Stimulated activated CD8-positive, alpha-beta memory T cell treated with anti-CD3 and anti-CD28 coated beads, Interleukin-12 subunit alpha, Interleukin-12 subunit beta, amount 100 ng/mL, for 1 hour (primary cell): ENCODE data around the gene PPP1CB.
A peak's percentile ranks its signal among the peaks of the same experiment; 100 is the strongest.

Source experiments
- DNase-seq: peaks from one replicate; pipeline ENCODE4 v3.0.0-alpha.2; 2020; ENCODE audit warnings: low read depth

Gene PPP1CB

GRCh38 chr2:28745225-28745624 is 6.4 kb upstream of the PPP1CB start:
- DNase-seq, result no peak

GRCh38 chr2:28745876-28746275 is 5.8 kb upstream of the PPP1CB start:
- no peak for DNase-seq

DNA sequence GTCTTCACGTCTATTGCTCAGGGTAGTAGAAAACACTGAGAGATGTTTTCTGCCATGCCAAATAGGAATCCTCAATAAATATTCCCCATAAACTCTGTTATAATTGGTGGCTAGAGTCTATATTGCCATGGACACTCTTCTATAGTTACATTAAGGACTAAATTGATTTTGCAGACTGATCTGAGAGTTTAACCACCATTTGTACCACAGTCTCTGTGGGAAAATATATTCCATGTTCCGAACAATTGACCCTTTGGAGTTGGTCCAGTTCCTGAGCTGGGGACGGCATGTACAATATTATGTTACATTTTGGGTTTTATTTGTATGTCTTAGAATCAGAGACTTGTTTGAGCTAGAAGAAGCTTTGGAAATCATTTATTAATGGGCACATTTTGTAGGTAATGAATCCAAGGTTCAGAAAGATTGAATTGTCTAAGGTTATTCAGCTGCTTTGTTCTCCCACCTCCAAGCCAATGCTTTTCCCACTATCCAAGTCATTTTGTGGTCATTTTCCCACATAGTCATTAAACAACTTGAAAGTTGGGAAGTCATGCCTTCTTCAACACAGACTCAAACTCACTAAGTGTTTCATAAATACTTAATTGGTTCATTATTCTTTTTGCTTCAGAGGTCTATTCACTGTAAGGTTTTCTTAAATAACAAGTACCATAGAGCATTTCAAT is 5.1 kb upstream of the PPP1CB start:
- DNase-seq, result no peak

DNA sequence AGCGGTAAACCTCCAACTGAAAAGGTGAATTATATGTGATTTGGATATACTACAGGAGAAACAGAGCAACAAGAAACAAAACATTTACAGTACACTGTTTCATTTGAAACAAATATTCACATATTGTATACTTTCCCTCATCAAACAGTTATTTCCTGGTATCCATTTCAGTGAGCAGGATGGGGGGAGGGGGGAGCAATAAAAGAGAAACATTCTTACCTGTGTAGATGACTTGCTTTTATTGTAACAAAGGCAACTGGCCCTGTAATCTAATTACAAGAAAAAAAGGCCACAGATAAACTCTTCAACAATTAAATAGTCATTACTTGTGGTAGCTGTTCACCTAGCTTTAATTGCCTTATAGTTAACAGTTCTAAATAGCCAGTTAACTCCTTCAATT is 3.9 kb upstream of the PPP1CB start:
- no peak for DNase-seq

DNA sequence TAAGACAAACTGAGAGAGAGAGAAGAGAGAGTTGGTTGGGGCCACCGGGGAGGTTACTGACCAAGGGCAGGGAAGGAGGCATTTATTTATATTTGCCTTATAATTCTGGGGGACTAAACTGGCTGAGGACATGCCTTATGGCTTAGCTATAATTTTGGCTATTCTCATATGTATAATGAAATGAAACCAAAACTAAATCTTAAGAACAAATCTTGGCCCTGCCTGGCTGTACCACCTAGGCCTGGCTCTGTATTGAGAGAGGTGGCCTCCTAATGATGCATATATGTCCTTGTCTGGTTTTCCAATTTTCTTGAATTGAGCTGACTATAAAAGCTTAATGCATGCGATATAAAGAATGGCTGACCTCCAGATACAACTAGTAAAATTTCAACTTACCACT is 3.5 kb upstream of the PPP1CB start:
- no peak for DNase-seq

- DNase-seq, result no peak
Measured at GRCh38 chr2:28748941-28749340, 2.7 kb upstream of the PPP1CB start.

GRCh38 chr2:28749526-28749925 is 2.1 kb upstream of the PPP1CB start:
- no peak for DNase-seq

- DNase-seq, result peak; percentile 15
Measured at GRCh38 chr2:28750316-28751251, 1.0 kb upstream of the PPP1CB start.

GRCh38 chr2:28751956-28752630 is 463 bp downstream of the PPP1CB start:
- DNase-seq, result no peak

GRCh38 chr2:28752631-28753376 is 1.2 kb downstream of the PPP1CB start:
- no peak for DNase-seq

- no peak for DNase-seq
Measured at GRCh38 chr2:28754321-28754720, 2.7 kb downstream of the PPP1CB start.

DNA sequence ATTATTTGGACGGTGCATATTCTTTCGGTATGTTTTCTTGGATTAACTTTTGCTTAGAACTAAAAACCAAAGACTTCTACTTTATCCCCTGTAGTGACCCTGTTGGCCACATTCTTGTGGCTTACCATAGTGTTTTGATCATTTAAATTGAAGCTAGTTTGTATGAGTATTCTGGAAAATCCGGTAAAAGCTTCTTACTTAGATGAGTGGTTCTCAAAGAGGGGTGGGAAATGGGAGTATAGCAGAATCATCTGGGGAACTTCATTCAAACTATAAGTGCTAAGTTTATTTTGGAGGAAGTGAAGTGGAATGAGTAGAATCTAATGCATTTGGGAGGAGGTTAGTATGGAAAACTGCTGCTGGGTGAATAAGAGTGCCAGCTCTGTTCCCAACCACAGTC is 3.8 kb downstream of the PPP1CB start:
- DNase-seq, result no peak

DNA sequence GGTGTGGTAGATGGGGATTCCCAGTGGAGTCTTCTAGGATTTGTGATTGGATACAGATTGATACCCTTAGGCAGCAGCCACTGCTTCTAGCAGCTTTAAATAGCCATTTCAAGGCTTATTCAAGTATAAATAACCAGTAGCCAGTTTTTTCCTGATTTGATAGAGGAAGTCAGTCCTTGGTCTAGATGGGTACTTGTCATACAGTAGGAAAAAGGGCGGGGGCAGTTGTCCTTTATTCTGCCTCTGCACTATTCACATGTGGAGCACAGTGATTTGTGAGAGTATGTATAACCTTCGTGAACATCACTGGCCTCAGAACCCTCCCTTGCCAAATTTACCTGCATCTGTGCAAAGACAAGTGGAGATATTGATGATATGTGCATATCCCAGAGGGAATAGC is 6.8 kb downstream of the PPP1CB start:
- DNase-seq, result no peak

GRCh38 chr2:28761420-28761819 is 9.8 kb downstream of the PPP1CB start:
- no peak for DNase-seq

- DNase-seq, result no peak
Measured at GRCh38 chr2:28764909-28765711, 13.5 kb downstream of the PPP1CB start.

- no peak for DNase-seq
Measured at GRCh38 chr2:28766070-28766469, 14.4 kb downstream of the PPP1CB start.

DNA sequence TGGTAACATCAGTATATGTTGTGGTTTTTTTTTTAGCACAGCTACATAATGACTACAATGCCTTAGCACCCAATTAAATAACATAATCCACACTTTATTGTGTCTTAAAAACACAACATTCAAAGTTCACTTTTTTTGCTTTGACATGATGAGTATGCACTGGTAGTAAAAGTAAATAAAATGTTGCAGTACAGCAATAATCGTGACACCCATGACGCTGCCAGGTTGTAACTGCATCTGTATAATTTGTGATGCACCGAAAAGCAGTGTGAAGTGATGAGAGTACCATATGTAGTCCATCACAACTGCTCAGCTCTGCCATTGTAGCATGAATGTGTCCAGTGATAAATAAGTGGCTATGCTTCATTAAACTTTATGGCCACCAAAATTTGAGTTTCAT is 15.7 kb downstream of the PPP1CB start:
- no peak for DNase-seq

DNA sequence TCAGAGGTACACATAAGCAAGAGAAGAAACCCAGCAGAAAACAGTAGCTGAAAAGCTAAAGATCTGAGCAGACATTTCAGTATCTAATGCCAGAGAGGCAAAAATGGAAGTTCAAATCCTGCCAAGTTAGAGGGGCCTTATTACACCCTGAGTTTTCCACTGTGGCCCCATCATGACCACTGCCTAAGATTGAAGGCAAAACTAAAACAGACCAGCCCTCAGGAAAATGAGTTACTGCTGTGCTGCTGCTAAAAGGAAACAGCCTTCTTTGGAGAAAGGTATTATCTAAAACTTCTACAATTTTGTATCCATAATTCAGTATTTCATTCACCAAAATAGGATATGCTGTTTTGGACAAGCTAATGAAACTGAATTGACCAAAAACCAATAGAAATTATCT is 16.8 kb downstream of the PPP1CB start:
- DNase-seq, result no peak

GRCh38 chr2:28768952-28769351 is 17.3 kb downstream of the PPP1CB start:
- DNase-seq, result no peak

DNA sequence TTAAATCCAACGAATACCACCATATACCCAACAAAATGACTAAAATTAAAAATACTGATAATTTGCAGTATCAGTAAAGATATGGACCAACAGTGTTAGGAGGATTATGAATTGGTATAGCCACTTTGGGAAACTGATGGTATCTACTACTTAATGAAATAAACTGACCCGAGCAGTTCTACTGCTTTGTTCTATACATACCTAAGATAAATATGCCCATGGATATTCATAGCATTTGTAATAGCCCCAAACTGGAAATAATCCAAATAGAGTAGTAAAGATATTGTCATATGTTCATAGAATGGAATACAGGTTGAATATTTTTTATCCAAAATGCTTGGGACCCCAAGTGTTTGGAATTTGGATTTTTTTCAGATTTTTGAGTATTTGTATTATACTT is 20.7 kb downstream of the PPP1CB start:
- DNase-seq, result no peak

DNA sequence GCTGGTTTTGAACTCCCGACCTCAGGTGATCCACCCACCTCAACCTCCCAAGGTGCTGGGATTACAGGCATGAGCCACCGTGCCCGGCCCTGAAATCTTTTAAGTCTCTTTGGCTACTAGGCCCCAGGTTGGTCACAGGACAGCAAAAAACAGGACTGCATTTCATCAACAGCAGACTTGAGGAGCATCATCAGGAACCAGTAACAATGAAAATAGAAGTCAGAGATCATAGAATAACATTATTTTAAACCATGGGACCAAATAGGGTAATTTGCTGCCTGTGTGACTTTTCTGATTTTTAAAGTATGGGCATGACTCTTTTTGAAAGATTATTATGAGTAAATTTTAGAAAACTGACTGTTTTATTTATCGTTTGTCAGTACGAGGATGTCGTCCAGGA is 24.8 kb downstream of the PPP1CB start:
- no peak for DNase-seq
